Erythroblast (primary cell): ENCODE data around the gene ADGRG3.

Experiments
- GATA1 ChIP-seq: IDR thresholded peaks from 2 replicates; pipeline ENCODE4 v1.6.1; 2011; ENCODE audit warnings: low read depth, mild to moderate bottlenecking, control low read depth, low read length, moderate library complexity
- POLR2A ChIP-seq: IDR thresholded peaks from 2 replicates; pipeline ENCODE4 v1.6.1; 2011; ENCODE audit warnings: mild to moderate bottlenecking, low read length

DNA sequence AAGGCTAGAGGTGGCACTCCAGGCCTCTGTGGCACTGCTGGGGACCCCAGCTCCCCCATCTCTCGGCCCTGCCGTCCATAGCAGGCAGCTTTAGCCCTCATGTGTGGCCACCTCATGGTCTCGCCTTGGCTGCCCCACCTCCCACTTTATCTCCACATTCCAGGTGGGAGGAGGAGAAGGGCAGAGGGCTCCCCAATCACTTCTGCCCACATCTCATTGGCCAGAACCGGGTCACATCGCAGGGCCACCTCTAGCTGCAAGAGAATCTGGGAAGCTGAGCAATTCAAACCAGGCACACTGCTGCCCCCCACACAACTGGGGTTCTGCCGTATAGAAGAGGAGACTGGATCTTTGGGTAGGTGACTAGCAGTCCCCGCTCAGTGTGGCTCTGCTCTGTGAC is 28.1 kb downstream of the ADGRG3 start:
- TF ChIP-seq POLR2A (no peak), GATA1 (no peak)
